ENCODE results near the gene THAP9.

DNA sequence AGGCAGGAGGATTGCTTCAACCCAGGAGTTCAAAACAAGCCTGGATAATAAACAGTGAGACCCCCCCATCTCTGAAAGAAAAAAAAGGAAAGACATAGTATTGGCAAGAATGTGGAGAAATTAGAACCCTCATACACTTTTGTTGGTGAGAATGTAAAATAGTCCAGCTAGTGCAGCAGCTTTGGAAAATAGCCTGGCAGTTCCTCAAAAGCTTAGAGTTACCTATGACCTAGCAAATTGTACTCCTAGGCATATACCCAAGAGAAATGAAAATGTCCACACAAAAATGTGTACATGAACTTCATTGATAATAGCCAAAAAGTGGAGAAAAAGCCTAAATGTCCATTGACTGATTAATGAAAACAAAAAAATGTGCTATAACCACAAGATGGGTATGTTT lies 21.3 kb downstream of the THAP9 start:
- TF ChIP-seq, protein P1, sequence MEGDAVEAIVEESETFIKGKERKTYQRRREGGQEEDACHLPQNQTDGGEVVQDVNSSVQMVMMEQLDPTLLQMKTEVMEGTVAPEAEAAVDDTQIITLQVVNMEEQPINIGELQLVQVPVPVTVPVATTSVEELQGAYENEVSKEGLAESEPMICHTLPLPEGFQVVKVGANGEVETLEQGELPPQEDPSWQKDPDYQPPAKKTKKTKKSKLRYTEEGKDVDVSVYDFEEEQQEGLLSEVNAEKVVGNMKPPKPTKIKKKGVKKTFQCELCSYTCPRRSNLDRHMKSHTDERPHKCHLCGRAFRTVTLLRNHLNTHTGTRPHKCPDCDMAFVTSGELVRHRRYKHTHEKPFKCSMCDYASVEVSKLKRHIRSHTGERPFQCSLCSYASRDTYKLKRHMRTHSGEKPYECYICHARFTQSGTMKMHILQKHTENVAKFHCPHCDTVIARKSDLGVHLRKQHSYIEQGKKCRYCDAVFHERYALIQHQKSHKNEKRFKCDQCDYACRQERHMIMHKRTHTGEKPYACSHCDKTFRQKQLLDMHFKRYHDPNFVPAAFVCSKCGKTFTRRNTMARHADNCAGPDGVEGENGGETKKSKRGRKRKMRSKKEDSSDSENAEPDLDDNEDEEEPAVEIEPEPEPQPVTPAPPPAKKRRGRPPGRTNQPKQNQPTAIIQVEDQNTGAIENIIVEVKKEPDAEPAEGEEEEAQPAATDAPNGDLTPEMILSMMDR (IDR thresholded peaks at IDR 0.05) = no peak
- no peak for TF ChIP-seq POLR2A (IDR thresholded peaks at IDR 0.05; ENCODE audit: low read depth)
- TF ChIP-seq POLR2AphosphoS5 (IDR thresholded peaks at IDR 0.05) = no peak
- TF ChIP-seq EP300 (IDR thresholded peaks at IDR 0.05) = no peak

Measured in esophagus muscularis mucosa (tissue), 4 donors.